Left lung (tissue), 10 donors: ENCODE measurements around the gene TMEM170B. TPM values are rescaled to one million over a fixed set of nuclear protein-coding genes. Genes with fewer than 3 reads are reported as not detected.

Source experiments
- ATAC-seq: fragments of 200-7000 bp; cut with Tn5 transposase; one replicate; pipeline ENCODE4 v1.9.1; 2020; ENCODE audit warnings: moderate library complexity
- DNase-seq, 4 donors: peaks; one replicate each; pipeline ENCODE4 v3.0.0-alpha.2; 2013 to 2020
- H3K27ac ChIP-seq, 2 donors: fragments of 200-600 bp; sonication (generic) in 1 of 2; one replicate each; pipeline versions ENCODE4 v1.5.0 to v1.8.0; 2020 to 2021
- H3K27me3 ChIP-seq, 2 donors: fragments of 200-600 bp; sonication (generic) in 1 of 2; one replicate each; pipeline versions ENCODE4 v1.5.0 to v1.8.0; 2020 to 2021
- H3K36me3 ChIP-seq, 2 donors: fragments of 200-600 bp; sonication (generic) in 1 of 2; one replicate each; pipeline versions ENCODE4 v1.5.0 to v1.8.0; 2020 to 2021
- H3K4me1 ChIP-seq, 2 donors: fragments of 200-600 bp; one replicate each; pipeline ENCODE4 v1.8.0; 2021
- H3K4me3 ChIP-seq, 2 donors: fragments of 200-600 bp; sonication (generic) in 1 of 2; one replicate each; pipeline versions ENCODE4 v1.5.0 to v1.8.0; 2020 to 2021; ENCODE audit warnings: mild to moderate bottlenecking in 1 of 2
- H3K9me3 ChIP-seq, 2 donors: fragments of 200-600 bp; sonication (generic) in 1 of 2; one replicate each; pipeline versions ENCODE4 v1.5.0 to v1.8.0; 2020 to 2021
- intact Hi-C, 2 donors: fragments of 100-400 bp; cut with DNase I; formaldehyde crosslinking; loops; one replicate each; pipeline versions ENCODE4 v1.11.2 to v1.14.2; 2022
- polyA plus RNA-seq, 6 donors: library from polyadenylated mRNA; unstranded; fragments of 120-200 nt; gene quantifications; one replicate each; pipeline ENCODE4 v1.2.1, GENCODE V29; 2013; ENCODE audit not compliant: insufficient read length in 6 of 6
- total RNA-seq, 2 donors: library from RNA; stranded (reverse); fragmentation: NEBNext Ultra II Directional; extraction: Animal tissue kit (Norgen Biotek cat#: 25700); gene quantifications; one replicate each; pipeline ENCODE4 v1.2.1, GENCODE V29; 2021
- TF ChIP-seq, protein P1 (sequence below), 2 donors: fragments of 200-600 bp; sonication (generic) in 1 of 2; IDR thresholded peaks; one replicate each; pipeline versions ENCODE4 v1.5.0 to v1.8.0; 2021; ENCODE audit warnings: antibody characterized with exemption in 2 of 2
- donor health status: DM: no; HTN: yes; CAD: no.
- donor health status: DM: no; HTN: no; CAD: no.

TMEM170B gene
- total and polyA plus RNA-seq, 8 donors = 5.2 to 10.1 (median 5.5) TPM

- DNase-seq = peak in 3 of 4 donors; percentile 56 to 89 (median 77)
- peak overlapping the region in 1 of 2 donors; percentile 59 for H3K27ac ChIP-seq
Observed at GRCh38 chr6:11496152-11497060, 41.1 kb upstream of the TMEM170B start.

GRCh38 chr6:11497107-11497506 lies 40.4 kb upstream of the TMEM170B start:
- intact Hi-C loops = loop anchor here in 1 of 2 donors (2.0 kb wide), 1 partner anchor 352 kb away; no protein-coding TSS in a partner anchor
- DNase-seq (no peak), ATAC-seq (no peak)
- H3K4me1 ChIP-seq = peaks cover 0 to 44% of the 10 kb centered on the region in 2 donors
- H3K27ac ChIP-seq = peak overlapping the region in 1 of 2 donors; percentile 59
- H3K9me3 ChIP-seq = no peaks in the 10 kb centered on the region
- TF ChIP-seq, protein P1, sequence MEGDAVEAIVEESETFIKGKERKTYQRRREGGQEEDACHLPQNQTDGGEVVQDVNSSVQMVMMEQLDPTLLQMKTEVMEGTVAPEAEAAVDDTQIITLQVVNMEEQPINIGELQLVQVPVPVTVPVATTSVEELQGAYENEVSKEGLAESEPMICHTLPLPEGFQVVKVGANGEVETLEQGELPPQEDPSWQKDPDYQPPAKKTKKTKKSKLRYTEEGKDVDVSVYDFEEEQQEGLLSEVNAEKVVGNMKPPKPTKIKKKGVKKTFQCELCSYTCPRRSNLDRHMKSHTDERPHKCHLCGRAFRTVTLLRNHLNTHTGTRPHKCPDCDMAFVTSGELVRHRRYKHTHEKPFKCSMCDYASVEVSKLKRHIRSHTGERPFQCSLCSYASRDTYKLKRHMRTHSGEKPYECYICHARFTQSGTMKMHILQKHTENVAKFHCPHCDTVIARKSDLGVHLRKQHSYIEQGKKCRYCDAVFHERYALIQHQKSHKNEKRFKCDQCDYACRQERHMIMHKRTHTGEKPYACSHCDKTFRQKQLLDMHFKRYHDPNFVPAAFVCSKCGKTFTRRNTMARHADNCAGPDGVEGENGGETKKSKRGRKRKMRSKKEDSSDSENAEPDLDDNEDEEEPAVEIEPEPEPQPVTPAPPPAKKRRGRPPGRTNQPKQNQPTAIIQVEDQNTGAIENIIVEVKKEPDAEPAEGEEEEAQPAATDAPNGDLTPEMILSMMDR (IDR thresholded peaks at IDR 0.05) = no peak
- no peaks in the 10 kb centered on the region for H3K36me3 ChIP-seq
- no peaks in the 10 kb centered on the region for H3K27me3 ChIP-seq
- H3K4me3 ChIP-seq = no peak overlapping the region

More at GRCh38 chr6:11496152-11497060, 41.1 kb upstream of the TMEM170B start:
- Histone ChIP-seq H3K9me3 (no peaks in the 10 kb centered on the region), H3K36me3 (no peaks in the 10 kb centered on the region), H3K4me3 (no peak overlapping the region), H3K27me3 (no peaks in the 10 kb centered on the region), H3K4me1 (peaks cover 0 to 44% of the 10 kb centered on the region in 2 donors)
- ATAC-seq = peak; percentile 96
- intact Hi-C loops = loop anchor here in 1 of 2 donors (2.0 kb wide), 1 partner anchor 352 kb away; no protein-coding TSS in a partner anchor
- TF ChIP-seq, protein P1 (IDR thresholded peaks at IDR 0.05) = peak; percentile 89

DNA sequence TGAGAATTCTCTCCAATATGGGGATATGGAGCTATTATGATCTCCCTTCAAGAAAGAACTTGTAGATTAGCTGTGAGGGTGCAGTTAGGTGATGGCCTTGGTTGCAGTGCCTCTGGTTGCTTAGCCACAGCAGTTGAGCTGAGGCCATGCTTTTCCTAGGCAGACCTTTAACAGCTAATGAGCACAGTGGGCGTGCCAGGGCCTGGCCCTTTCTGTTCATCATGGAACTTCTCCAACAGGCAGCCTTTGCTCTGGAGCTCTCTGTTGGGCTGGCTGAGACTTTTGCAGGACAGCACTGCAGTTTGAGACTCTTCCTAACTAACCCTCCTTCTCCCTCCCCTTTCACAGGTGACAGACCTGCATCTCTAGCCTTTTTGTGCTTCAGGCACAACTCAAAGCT lies 39.7 kb upstream of the TMEM170B start:
- no peak overlapping the region for H3K4me3 ChIP-seq
- ATAC-seq (no peak), DNase-seq (no peak)

GRCh38 chr6:11500008-11500407 lies 37.5 kb upstream of the TMEM170B start:
- DNase-seq (no peak), ATAC-seq (no peak)
- Histone ChIP-seq H3K9me3 (no peaks in the 10 kb centered on the region), H3K27ac (no peak overlapping the region), H3K36me3 (no peaks in the 10 kb centered on the region), H3K4me3 (no peak overlapping the region), H3K27me3 (no peaks in the 10 kb centered on the region), H3K4me1 (peaks cover 0 to 31% of the 10 kb centered on the region in 2 donors)
- TF ChIP-seq, protein P1 (IDR thresholded peaks at IDR 0.05) = no peak
- intact Hi-C loops = no loop called here

More for the DNA sequence above, 39.7 kb upstream of the TMEM170B start:
- H3K27me3 ChIP-seq = no peaks in the 10 kb centered on the region
- H3K4me1 ChIP-seq = peaks cover 0 to 44% of the 10 kb centered on the region in 2 donors
- peak overlapping the region in 1 of 2 donors; percentile 3 for H3K27ac ChIP-seq
- no peaks in the 10 kb centered on the region for H3K9me3 ChIP-seq
- intact Hi-C loops = loop anchor here in 1 of 2 donors (2.0 kb wide), 1 partner anchor 353 kb away; no protein-coding TSS in a partner anchor
- TF ChIP-seq, protein P1 (IDR thresholded peaks at IDR 0.05) = no peak
- no peaks in the 10 kb centered on the region for H3K36me3 ChIP-seq

DNA sequence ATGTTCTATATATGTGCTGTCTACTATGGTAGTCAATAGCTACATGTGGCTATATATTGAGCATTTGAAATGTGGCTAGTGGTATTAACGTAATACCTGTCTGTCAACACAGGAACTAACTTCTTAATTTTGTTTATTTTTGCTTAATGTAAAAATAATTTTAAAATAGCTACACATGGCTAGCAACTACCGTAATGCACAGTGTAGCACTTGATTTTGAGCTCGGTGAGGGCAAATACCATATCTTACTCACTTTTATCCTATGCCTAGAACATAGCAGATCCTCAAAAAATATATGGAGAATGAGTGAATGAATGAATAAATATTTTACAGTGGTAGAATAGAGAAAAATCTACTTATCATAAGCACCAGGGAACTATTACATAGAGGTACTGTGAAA lies 28.1 kb upstream of the TMEM170B start:
- DNase-seq (no peak), ATAC-seq (no peak)
- H3K27ac ChIP-seq = no peak overlapping the region
- intact Hi-C loops = no loop called here
- no peaks in the 10 kb centered on the region for H3K27me3 ChIP-seq
- H3K36me3 ChIP-seq = no peaks in the 10 kb centered on the region
- H3K4me1 ChIP-seq = no peaks in the 10 kb centered on the region
- H3K4me3 ChIP-seq = no peak overlapping the region
- TF ChIP-seq, protein P1 (IDR thresholded peaks at IDR 0.05) = no peak
- H3K9me3 ChIP-seq = no peaks in the 10 kb centered on the region
